Peyer's patch (tissue), 4 donors: ENCODE measurements around the gene ACTN4. TPM values are rescaled to one million over a fixed set of nuclear protein-coding genes. Genes with fewer than 3 reads are reported as not detected.

Source experiments
- DNase-seq, 3 donors: peaks; one replicate each; pipeline ENCODE4 v3.0.0-alpha.2; 2017 to 2019
- H3K27ac ChIP-seq, 4 donors: fragments of 200-600 bp; sonication (generic); one replicate each; pipeline ENCODE4 v1.5.1; 2016 to 2019
- H3K27me3 ChIP-seq, 2 donors: fragments of 200-600 bp; sonication (generic); one replicate each; pipeline ENCODE4 v1.5.1; 2019
- H3K36me3 ChIP-seq, 3 donors: fragments of 200-600 bp; sonication (generic); one replicate each; pipeline ENCODE4 v1.5.1; 2016 to 2019
- H3K4me1 ChIP-seq, 4 donors: fragments of 200-600 bp; sonication (generic); one replicate each; pipeline ENCODE4 v1.5.1; 2016 to 2019
- H3K4me3 ChIP-seq, 4 donors: fragments of 200-600 bp; sonication (generic); 1 replicate in 3 of 4; 2 replicates in 1 of 4; pipeline ENCODE4 v1.5.1; 2016 to 2019; ENCODE audit warnings: mild to moderate bottlenecking in 1 of 4
- H3K9me3 ChIP-seq, 4 donors: fragments of 200-600 bp; sonication (generic); one replicate each; pipeline ENCODE4 v1.5.1; 2016 to 2019; ENCODE audit warnings: mild to moderate bottlenecking in 1 of 4
- CTCF ChIP-seq, 6 experiments: fragments of 450-650 bp in 4 of 6; fragments of 200-600 bp in 2 of 6; sonication (generic) in 1 of 6; IDR thresholded peaks; one replicate each; pipeline ENCODE4 v1.5.1; 2017 to 2019; ENCODE audit warnings: antibody characterized with exemption in 6 of 6, mild to moderate bottlenecking in 3 of 6, moderate library complexity in 1 of 6
- POLR2A ChIP-seq, 2 donors: fragments of 450-650 bp; IDR thresholded peaks; one replicate each; pipeline ENCODE4 v1.5.1; 2017; ENCODE audit warnings: antibody characterized with exemption in 2 of 2, mild to moderate bottlenecking in 2 of 2, moderate library complexity in 2 of 2
- total RNA-seq, 4 donors: library from RNA; depleted of rRNA; stranded (reverse); fragments of >200 nt; gene quantifications; one replicate each; pipeline ENCODE4 v1.1.0, GENCODE V29; 2016

Gene ACTN4
- total RNA-seq, 4 donors from 2014 or later: 360 to 1,049 (median 814) TPM

DNA sequence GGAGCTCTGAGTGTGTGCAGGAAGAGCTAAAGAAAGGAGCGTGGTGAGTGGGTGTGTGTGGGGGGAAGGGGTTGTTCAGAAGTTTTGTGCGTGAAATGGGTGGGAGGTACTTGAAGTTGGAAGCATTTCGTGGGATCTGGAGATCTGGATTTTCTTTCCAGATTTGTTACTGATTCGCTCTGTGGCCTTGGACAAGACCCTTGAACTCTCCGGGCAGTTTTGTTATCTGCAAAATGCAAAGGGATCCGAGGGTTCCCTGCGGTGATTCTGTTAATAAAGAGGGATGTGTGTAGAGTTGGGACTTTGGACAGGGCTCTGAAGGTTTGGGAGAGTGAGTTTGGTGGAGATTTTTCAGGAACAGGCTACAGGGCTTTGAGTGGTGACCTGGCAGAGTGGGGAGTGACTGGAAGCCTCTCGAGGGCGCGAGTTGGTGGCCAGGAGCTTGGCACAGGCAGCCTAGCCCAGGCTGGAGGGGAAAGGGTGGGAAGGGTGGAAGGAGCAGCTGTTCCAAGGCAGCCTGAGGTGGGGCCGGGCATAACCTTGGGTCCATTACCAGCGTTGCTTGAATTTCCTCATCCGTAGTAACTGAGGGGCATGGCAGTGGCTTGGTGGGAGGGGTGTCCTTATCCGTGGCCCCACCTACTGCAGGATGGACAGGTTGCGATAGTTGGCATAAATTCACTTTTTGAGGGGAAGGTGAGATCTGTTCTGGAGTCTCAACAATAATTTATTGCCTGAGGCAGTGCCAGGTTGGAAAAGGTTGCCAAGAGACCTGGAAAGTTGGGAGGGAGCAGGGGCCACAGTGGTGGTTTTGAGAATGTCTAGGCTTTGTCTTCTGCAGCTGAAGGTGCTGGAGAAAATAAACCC, 2.1 kb downstream of the ACTN4 start:
- Histone ChIP-seq H3K27ac (peak overlapping the region; percentile 91 to 95 (median 92)), H3K36me3 (no peaks in the 10 kb centered on the region), H3K4me3 (peak overlapping the region; percentile 67 to 99 (median 88)), H3K27me3 (no peaks in the 10 kb centered on the region), H3K4me1 (peaks cover 8 to 62% (median 11%) of the 10 kb centered on the region in 4 donors), H3K9me3 (no peaks in the 10 kb centered on the region)
- peak in 2 of 3 donors; percentile 83 to 85 for DNase-seq
- TF ChIP-seq CTCF (IDR thresholded peaks at IDR 0.05): no peak
- peak; percentile 68 to 82 for TF ChIP-seq POLR2A (IDR thresholded peaks at IDR 0.05)

DNA sequence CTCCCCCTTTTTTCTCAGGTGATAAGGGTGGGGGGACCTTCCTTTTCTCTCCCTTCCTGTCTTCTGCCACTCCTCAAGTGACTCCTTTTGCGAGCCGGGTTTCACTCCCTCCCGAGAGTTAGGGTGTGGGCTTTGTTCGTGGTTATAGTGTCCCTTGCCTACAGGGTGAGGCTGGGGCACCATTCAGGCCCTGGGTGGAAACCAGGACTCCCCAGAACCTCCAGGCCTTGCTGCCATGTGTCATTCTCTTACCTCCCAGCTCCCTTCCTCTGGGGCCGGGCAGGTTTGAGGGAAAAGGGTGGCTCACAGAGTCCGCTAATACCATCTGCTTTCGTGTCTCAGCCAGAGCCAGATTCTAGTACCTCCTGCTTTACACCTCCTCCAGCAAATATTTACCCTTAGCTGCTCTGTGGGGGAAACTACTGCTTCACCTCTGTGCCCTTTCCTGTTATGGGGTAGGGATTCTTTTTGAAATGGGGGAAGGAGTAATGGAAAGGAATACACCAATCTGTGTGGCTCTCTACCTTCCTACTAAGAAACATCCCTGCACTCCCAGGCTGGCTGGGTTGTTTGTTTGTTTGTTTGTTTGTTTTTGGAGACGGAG, 2.8 kb downstream of the ACTN4 start:
- peak in 2 of 3 donors; percentile 68 to 77 for DNase-seq
- Histone ChIP-seq H3K4me3 (peak overlapping the region; percentile 12 to 89 (median 78)), H3K9me3 (no peaks in the 10 kb centered on the region), H3K27me3 (no peaks in the 10 kb centered on the region), H3K36me3 (no peaks in the 10 kb centered on the region), H3K4me1 (peaks cover 5 to 65% (median 12%) of the 10 kb centered on the region in 4 donors), H3K27ac (peak overlapping the region; percentile 91 to 95 (median 92))
- TF ChIP-seq POLR2A (IDR thresholded peaks at IDR 0.05): peak; percentile 50 to 51
- peak in 1 of 6 experiments; percentile 6 for TF ChIP-seq CTCF (IDR thresholded peaks at IDR 0.05)

DNA sequence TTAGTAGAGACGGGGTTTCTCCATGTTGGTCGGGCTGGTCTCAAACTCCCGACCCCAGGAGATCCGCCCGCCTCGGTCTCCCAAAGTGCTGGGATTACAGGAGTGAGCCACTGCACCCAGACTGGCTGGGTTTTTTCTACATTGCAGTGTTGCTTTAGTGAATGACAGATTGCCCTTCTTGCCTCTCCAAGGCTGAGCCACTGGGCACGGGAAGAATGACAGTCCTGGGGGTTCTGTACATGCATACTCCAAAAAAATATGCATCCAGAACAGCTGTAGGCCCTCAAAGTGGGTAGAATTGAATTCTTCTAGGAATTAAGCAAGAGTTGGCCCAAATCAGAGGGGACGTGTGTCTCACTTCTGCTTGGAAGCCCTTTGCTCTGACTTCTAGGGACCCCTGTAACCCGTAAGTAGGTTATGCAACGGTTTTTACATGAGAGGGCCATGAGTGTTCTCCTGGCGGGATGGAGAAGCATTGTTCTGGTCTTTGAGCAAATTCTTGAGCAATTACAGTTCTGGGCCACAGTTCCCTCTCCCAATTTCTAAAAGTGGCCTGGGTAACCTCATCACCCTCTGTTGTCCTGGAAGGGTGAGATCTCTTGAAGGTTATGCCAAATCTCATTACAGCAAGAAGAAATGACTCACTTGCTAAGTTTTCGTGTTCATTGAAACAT, 3.6 kb downstream of the ACTN4 start:
- Histone ChIP-seq H3K4me1 (peaks cover 5 to 71% (median 13%) of the 10 kb centered on the region in 4 donors), H3K36me3 (peaks cover 0 to 4% (median 0%) of the 10 kb centered on the region in 3 donors), H3K27me3 (no peaks in the 10 kb centered on the region), H3K4me3 (peak overlapping the region in 3 of 4 donors; percentile 67 to 89 (median 88)), H3K27ac (peak overlapping the region; percentile 91 to 95 (median 92)), H3K9me3 (no peaks in the 10 kb centered on the region)
- no peak for DNase-seq
- TF ChIP-seq CTCF (IDR thresholded peaks at IDR 0.05) (peak in 1 of 6 experiments; percentile 3), POLR2A (IDR thresholded peaks at IDR 0.05) (no peak)

- peak in 2 of 3 donors; percentile 73 to 85 for DNase-seq
- peak overlapping the region in 2 of 4 donors; percentile 22 to 67 for H3K4me3 ChIP-seq
- TF ChIP-seq POLR2A (IDR thresholded peaks at IDR 0.05) (peak in 1 of 2 donors; percentile 11), CTCF (IDR thresholded peaks at IDR 0.05) (no peak)
- peak overlapping the region; percentile 91 to 95 (median 92) for H3K27ac ChIP-seq
- H3K36me3 ChIP-seq: peaks cover 0 to 12% (median 0%) of the 10 kb centered on the region in 3 donors
- H3K27me3 ChIP-seq: no peaks in the 10 kb centered on the region
- no peaks in the 10 kb centered on the region for H3K9me3 ChIP-seq
- peaks cover 17 to 87% (median 22%) of the 10 kb centered on the region in 4 donors for H3K4me1 ChIP-seq
Observed at GRCh38 chr19:38653028-38653571, 5.7 kb downstream of the ACTN4 start.

DNA sequence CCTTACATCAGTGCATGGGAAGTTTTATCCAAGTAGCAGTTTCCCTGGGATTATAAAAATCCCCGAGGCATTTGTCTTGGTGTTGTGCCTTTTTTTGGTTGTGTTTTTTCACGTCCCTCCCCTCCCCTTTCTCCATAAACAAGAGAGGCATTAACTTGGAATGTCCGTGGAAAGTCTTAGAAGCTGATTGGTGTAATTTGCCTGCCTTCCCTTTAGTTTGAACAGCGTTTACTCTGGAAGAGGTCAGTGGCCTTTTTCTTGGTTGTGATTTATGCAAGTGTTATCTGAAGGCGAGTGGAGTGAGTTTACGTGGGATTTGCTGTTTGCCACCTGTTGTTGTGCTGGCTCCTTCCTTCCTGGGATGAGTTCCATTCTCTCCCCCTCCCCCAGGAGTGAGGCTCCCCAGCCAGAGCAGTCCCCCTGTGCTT, 7.2 kb downstream of the ACTN4 start:
- no peaks in the 10 kb centered on the region for H3K27me3 ChIP-seq
- no peaks in the 10 kb centered on the region for H3K9me3 ChIP-seq
- peak overlapping the region; percentile 28 to 95 (median 92) for H3K27ac ChIP-seq
- peaks cover 0 to 12% (median 0%) of the 10 kb centered on the region in 3 donors for H3K36me3 ChIP-seq
- DNase-seq: no peak
- TF ChIP-seq POLR2A (IDR thresholded peaks at IDR 0.05): no peak
- no peak for TF ChIP-seq CTCF (IDR thresholded peaks at IDR 0.05)
- H3K4me3 ChIP-seq: peak overlapping the region in 1 of 4 donors; percentile 18
- peaks cover 16 to 97% (median 25%) of the 10 kb centered on the region in 4 donors for H3K4me1 ChIP-seq
